Activated CD4-positive, alpha-beta T cell treated with anti-CD3 and anti-CD28 coated beads for 36 hours (primary cell): Measurements from ENCODE around the gene B3GNT7. TPM values are rescaled to one million over a fixed set of nuclear protein-coding genes. Genes with fewer than 3 reads are reported as not detected.

Experiments used
- ATAC-seq: fragments of 200-7000 bp; cut with Tn5 transposase; one replicate; pipeline ENCODE4 v1.10.0; 2021; ENCODE audit warnings: mild to moderate bottlenecking, moderate library complexity
- CTCF ChIA-PET: fragments of 350-600 bp; sonication (Branson Sonifier 250); formaldehyde crosslinking; loops from one replicate; lab custom pipeline; 2021; ENCODE audit warnings: antibody characterized with exemption; lab: Charles Lee
- POLR2A ChIA-PET: fragments of 350-600 bp; sonication (Branson Sonifier 250); formaldehyde crosslinking; loops from one replicate; lab custom pipeline; 2021; ENCODE audit warnings: antibody characterized with exemption, inconsistent platforms; lab: Charles Lee
- DNase-seq: peaks from one replicate; pipeline ENCODE4 v3.0.0-alpha.2; 2020
- H3K27ac Mint-ChIP-seq: one replicate; pipeline ENCODE4 v1.8.0; 2021; ENCODE audit warnings: mixed read lengths
- H3K27me3 Mint-ChIP-seq: one replicate; pipeline ENCODE4 v1.8.0; 2021; ENCODE audit warnings: mixed read lengths
- H3K36me3 Mint-ChIP-seq: one replicate; pipeline ENCODE4 v1.8.0; 2021; ENCODE audit warnings: low read depth, mixed read lengths
- H3K4me1 Mint-ChIP-seq: one replicate; pipeline ENCODE4 v1.8.0; 2021; ENCODE audit warnings: mixed read lengths
- H3K4me3 Mint-ChIP-seq: one replicate; pipeline ENCODE4 v1.8.0; 2021; ENCODE audit warnings: mild to moderate bottlenecking, moderate library complexity, mixed read lengths
- H3K9me3 Mint-ChIP-seq: one replicate; pipeline ENCODE4 v1.8.0; 2021; ENCODE audit warnings: low read depth, mixed read lengths
- intact Hi-C, 2 experiments: fragments of 100-400 bp; cut with DNase I in 1 of 2; cut with micrococcal nuclease in 1 of 2; formaldehyde crosslinking; loops; one replicate each; pipeline versions ENCODE4 v1.14.2 to v1.15.1; 2022 to 2024; cut with DNase I, micrococcal nuclease
- microRNA-seq: library from miRNA; unstranded; fragments of <30 nt; microRNA quantifications from one replicate; pipeline ENCODE4 v1.2.0, GENCODE V29; 2021; ENCODE audit warnings: borderline replicate concordance
- total RNA-seq, 2 experiments: library from RNA; stranded (reverse); gene quantifications; one replicate each; pipeline ENCODE4 v1.2.3, GENCODE V29; 2021

Gene B3GNT7
- total RNA-seq, 2 experiments from 2014 or later = not detected

DNA sequence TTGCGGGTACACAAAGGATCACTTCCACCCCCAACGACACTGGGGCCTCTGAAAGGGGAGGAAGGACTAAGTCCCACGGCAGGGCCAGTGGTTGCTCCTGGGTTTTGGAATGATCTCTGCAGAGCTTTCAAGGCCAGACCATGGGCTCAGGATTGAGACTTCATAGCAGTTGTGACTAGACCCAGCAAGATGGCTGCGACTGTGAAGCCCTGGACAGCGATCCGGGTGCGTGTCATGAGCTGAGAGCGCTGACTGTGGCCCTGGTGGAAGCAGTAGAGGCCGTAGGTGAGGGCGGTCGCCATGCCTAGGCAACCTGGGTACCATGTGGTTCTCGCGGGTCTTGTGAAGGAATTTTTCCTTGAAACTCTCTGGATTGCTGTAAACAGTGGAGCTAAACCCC, 41.4 kb downstream of the B3GNT7 start:
- Mint-ChIP-seq H3K4me1 (peaks cover 8% of the 10 kb centered on the region), H3K4me3 (no peak overlapping the region), H3K27me3 (no peaks in the 10 kb centered on the region), H3K36me3 (no peaks in the 10 kb centered on the region), H3K9me3 (peaks cover 2% of the 10 kb centered on the region), H3K27ac (no peak overlapping the region)
- intact Hi-C loops = no loop called here
- DNase-seq (no peak), ATAC-seq (no peak)
- POLR2A ChIA-PET = interaction anchor here (0.7 kb wide), 1 partner anchor 162 kb away, joined by 3 read pairs; no protein-coding TSS in a partner anchor
- CTCF ChIA-PET = no interaction called here

DNA sequence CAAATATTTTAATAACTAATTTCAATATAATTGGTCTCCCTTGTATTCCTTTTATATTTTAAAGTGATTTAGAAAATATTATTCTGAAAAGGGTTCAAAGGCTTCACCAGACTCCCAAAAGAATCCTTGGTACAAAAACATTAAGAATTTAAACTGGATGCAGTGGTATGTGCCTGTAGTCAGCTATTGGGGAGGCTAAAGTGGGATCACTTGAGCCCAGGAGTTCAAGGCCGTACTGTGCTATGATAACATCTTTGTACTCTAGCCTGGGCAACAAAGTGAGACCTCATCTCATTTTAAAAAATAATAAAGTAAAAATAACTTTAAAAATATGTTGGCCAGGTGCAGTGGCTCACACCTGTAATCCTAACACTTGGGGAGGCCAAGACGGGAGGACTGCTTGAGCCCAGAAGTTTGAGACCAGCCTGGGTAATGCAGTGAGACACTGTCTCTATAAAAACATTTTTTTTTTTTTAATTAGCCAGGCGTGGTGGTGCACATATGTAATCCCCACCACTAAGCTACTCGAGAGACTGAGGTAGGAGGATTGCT, 54.1 kb downstream of the B3GNT7 start:
- ChIA-PET POLR2A (interaction anchor here (0.6 to 3.0 kb wide), 4 partner anchors 11 to 152 kb away, joined by 4 to 25 read pairs (median 4); partner anchors contain the start of gene NCL), CTCF (interaction anchor here (0.6 to 1.5 kb wide), 2 partner anchors 220 to 222 kb away, joined by 3 read pairs; no protein-coding TSS in a partner anchor)
- Mint-ChIP-seq H3K27ac (no peak overlapping the region), H3K27me3 (no peaks in the 10 kb centered on the region), H3K36me3 (peaks cover 24% of the 10 kb centered on the region), H3K4me3 (no peak overlapping the region), H3K4me1 (peaks cover 8% of the 10 kb centered on the region), H3K9me3 (no peaks in the 10 kb centered on the region)
- intact Hi-C loops = loop anchor here in 1 of 2 experiments (5.0 kb wide), 1 partner anchor 222 kb away; no protein-coding TSS in a partner anchor
- DNase-seq = no peak
- no peak for ATAC-seq

DNA sequence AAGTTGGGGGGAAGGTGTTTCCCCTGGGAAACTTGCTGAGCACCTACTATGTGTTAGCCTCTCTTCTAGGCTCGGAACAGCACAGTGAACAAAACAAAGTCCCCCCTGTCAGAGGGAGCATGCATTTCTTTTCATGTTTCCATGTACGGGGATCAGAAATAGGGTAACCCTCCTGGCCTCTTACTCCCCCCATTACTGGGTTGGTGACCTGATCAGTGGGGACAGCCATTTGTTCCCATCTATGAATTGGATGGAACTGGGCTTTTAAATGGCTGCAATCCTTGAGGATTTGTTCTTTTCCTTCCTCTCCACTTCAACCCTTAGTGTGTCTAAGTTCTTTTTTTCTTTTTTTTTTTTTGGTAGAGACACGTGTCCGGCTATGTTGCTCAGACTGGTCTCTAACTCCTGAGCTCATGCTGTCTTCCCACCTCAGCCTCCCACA, 55.1 kb downstream of the B3GNT7 start:
- Mint-ChIP-seq H3K27ac (no peak overlapping the region), H3K27me3 (no peaks in the 10 kb centered on the region), H3K4me3 (no peak overlapping the region), H3K36me3 (peaks cover 33% of the 10 kb centered on the region), H3K4me1 (peaks cover 12% of the 10 kb centered on the region), H3K9me3 (no peaks in the 10 kb centered on the region)
- ATAC-seq (no peak), DNase-seq (no peak)
- ChIA-PET CTCF (interaction anchor here (0.5 to 1.7 kb wide), 4 partner anchors 11 to 221 kb away, joined by 3 to 5 read pairs (median 3); no protein-coding TSS in a partner anchor), POLR2A (interaction anchor here (0.6 to 3.0 kb wide), 6 partner anchors 10 to 762 kb away, joined by 3 to 25 read pairs (median 4); partner anchors contain the start of gene NCL)
- intact Hi-C loops = loop anchor here in 1 of 2 experiments (5.0 kb wide), 1 partner anchor 223 kb away; no protein-coding TSS in a partner anchor

Small RNAs within 50 kb of the gene (microRNA-seq; reads per million reads assigned to microRNA genes)
- gene MIR4777 = not detected

Other genes with a start within 250 kb of the B3GNT7 start
- gene ARMC9, start 197.1 kb upstream of the B3GNT7 start, total RNA-seq = 1 to 10 TPM; 2.3 to 2.5 TPM
- 1,000 to 10,000 TPM; 1,311 to 1,332 TPM for gene NCL, start 68.8 kb downstream of the B3GNT7 start, total RNA-seq
- not detected for gene NMUR1, start 134.7 kb downstream of the B3GNT7 start, total RNA-seq
- not detected for gene TEX44, start 197.2 kb downstream of the B3GNT7 start, total RNA-seq